ENCODE data around the gene CUEDC1. TPM values are rescaled to one million over a fixed set of nuclear protein-coding genes. Genes with fewer than 3 reads are reported as not detected.

The CUEDC1 gene
- total and polyA plus RNA-seq, 2 experiments from 2014 or later, result 11.6 to 23.3 TPM

DNA sequence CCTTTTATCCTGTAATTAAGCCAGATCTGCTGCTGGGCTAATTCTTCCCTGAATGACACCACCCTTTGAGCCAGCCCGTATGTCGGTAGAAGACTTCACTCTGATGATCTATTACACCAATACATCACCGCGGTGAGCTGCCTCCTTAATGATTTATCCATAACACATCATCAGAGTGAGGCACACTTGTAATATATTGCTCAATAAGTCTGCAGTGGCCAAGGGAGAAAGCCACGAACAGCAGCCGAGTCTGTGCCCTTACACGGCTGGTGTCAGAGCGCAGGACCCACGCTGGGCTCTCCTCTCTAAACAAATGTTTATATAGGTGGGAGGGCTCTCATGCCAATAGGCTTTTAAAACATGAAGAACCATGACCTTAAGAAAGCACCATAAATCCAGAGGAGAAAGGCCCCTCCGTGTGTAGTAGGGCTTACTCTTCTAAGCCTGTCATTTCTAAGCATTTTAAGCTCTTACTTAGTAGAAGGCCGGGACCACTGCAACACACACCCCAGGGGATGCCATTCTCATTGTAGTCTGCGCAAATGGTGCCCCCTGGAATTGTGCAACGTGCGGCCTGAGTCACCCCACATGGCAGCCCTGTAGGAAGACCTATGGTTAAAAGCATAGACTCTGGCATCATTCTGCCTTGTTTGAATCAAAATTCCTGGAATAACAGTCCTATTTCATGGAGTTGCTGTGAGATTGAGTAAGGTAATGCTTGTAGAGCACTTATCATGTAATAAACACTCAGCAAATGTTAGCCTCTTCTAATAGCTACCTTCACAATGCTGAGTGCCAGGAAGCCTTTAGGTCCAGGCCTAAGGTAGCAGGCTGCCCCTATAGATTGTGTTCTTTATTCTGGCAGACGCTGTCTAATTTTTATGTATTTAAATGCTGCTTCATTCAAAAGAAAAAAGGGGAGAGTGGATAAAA, 131.5 kb downstream of the CUEDC1 start:
- no peak overlapping the region for H2AFZ ChIP-seq
- no peaks in the 10 kb centered on the region for H4K20me1 ChIP-seq (ENCODE audit: insufficient read depth, poor library complexity, severe bottlenecking)
- H3K4me3 ChIP-seq, result no peak overlapping the region
- 71% methylated on average over 15 of the region's 15 CpGs for WGBS (ENCODE audit: low lambda C conversion rate, missing lambda C conversion rate)
- H3K9me2 ChIP-seq (replicated peaks; ENCODE audit: insufficient read depth), result no peaks in the 10 kb centered on the region
- DNase-seq (ENCODE audit: low spot score), result no peak
- H3K27me3 ChIP-seq, result no peaks in the 10 kb centered on the region
- H3K27ac ChIP-seq, result no peak overlapping the region
- no peak overlapping the region for H3K4me2 ChIP-seq
- no peaks in the 10 kb centered on the region for H3K4me1 ChIP-seq (ENCODE audit: insufficient read depth)
- no peaks in the 10 kb centered on the region for H3K9me3 ChIP-seq (ENCODE audit: low read depth)
- H3K79me2 ChIP-seq, result no peaks in the 10 kb centered on the region
- TF ChIP-seq, protein P1, sequence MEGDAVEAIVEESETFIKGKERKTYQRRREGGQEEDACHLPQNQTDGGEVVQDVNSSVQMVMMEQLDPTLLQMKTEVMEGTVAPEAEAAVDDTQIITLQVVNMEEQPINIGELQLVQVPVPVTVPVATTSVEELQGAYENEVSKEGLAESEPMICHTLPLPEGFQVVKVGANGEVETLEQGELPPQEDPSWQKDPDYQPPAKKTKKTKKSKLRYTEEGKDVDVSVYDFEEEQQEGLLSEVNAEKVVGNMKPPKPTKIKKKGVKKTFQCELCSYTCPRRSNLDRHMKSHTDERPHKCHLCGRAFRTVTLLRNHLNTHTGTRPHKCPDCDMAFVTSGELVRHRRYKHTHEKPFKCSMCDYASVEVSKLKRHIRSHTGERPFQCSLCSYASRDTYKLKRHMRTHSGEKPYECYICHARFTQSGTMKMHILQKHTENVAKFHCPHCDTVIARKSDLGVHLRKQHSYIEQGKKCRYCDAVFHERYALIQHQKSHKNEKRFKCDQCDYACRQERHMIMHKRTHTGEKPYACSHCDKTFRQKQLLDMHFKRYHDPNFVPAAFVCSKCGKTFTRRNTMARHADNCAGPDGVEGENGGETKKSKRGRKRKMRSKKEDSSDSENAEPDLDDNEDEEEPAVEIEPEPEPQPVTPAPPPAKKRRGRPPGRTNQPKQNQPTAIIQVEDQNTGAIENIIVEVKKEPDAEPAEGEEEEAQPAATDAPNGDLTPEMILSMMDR (IDR thresholded peaks at IDR 0.05; ENCODE audit: poor library complexity), result no peak
- TF ChIP-seq EZH2phosphoT487 (IDR thresholded peaks at IDR 0.05; ENCODE audit: low read depth, severe bottlenecking, unreplicated experiment) (no peak), EZH2 (IDR thresholded peaks at IDR 0.05; ENCODE audit: borderline replicate concordance) (no peak)
- H3K36me3 ChIP-seq (replicated peaks; ENCODE audit: insufficient read depth, low read depth), result no peaks in the 10 kb centered on the region

DNA sequence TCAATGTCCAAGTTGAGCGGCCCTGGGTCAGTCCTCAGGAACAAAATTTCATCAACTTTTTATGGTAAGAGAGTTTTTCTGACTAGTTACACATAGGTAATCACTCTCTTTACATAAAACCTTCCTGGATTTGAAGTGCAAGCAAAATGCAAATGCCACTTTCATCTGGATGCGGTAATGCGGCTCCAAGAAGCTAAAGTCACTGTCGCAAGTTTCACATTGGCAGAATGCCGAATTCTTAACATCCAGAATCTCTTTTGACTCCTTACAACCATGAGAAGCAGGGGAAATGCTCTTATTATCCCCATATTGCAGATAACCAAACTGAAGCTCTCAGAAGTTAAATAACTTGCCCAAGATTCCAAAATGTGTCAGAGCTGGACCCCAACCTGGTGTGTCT, 135.3 kb downstream of the CUEDC1 start:
- no peaks in the 10 kb centered on the region for H3K9me3 ChIP-seq (ENCODE audit: low read depth)
- no peaks in the 10 kb centered on the region for H3K79me2 ChIP-seq
- H3K9me2 ChIP-seq (replicated peaks; ENCODE audit: insufficient read depth), result no peaks in the 10 kb centered on the region
- no peaks in the 10 kb centered on the region for H3K4me1 ChIP-seq (ENCODE audit: insufficient read depth)
- no peaks in the 10 kb centered on the region for H4K20me1 ChIP-seq (ENCODE audit: insufficient read depth, poor library complexity, severe bottlenecking)
- no peak overlapping the region for H2AFZ ChIP-seq
- no peak overlapping the region for H3K27ac ChIP-seq
- H3K4me2 ChIP-seq, result no peak overlapping the region
- H3K4me3 ChIP-seq, result no peak overlapping the region
- no peak for TF ChIP-seq EZH2phosphoT487 (IDR thresholded peaks at IDR 0.05; ENCODE audit: low read depth, severe bottlenecking, unreplicated experiment)
- no peaks in the 10 kb centered on the region for H3K36me3 ChIP-seq (replicated peaks; ENCODE audit: insufficient read depth, low read depth)
- 78% methylated on average over 5 of the region's 5 CpGs for WGBS (ENCODE audit: low lambda C conversion rate, missing lambda C conversion rate)
- DNase-seq (ENCODE audit: low spot score), result no peak
- no peaks in the 10 kb centered on the region for H3K27me3 ChIP-seq

DNA sequence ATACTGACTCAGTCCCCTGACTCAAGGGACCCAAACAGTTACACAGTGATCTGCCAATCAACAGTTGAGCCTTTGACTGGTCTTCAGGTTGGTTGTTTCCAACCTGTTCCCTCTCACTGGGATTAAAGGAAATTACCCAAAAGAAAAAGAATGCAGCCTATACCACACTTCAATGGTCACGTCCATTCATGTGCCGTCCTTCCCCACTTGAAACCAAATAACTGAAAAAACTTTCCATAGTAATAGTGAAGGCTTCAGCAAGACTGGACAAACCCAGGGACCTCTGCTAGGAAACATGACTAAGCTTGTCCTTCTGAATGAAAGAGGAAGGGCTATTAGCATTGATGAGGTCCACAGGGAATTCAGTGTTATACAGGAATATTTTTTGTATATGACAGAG, 135.9 kb downstream of the CUEDC1 start:
- no peak for DNase-seq (ENCODE audit: low spot score)
- H3K79me2 ChIP-seq, result no peaks in the 10 kb centered on the region
- no peaks in the 10 kb centered on the region for H3K9me3 ChIP-seq (ENCODE audit: low read depth)
- H3K36me3 ChIP-seq (replicated peaks; ENCODE audit: insufficient read depth, low read depth), result no peaks in the 10 kb centered on the region
- TF ChIP-seq, protein P1 (IDR thresholded peaks at IDR 0.05; ENCODE audit: poor library complexity), result no peak
- no peak overlapping the region for H3K4me2 ChIP-seq
- H3K27me3 ChIP-seq, result peaks cover 3% of the 10 kb centered on the region
- H2AFZ ChIP-seq, result no peak overlapping the region
- H3K4me1 ChIP-seq (ENCODE audit: insufficient read depth), result no peaks in the 10 kb centered on the region
- no peak overlapping the region for H3K27ac ChIP-seq
- H3K4me3 ChIP-seq, result no peak overlapping the region
- WGBS (ENCODE audit: low lambda C conversion rate, missing lambda C conversion rate), result 100% methylated on average over 2 of the region's 2 CpGs
- H3K9me2 ChIP-seq (replicated peaks; ENCODE audit: insufficient read depth), result no peaks in the 10 kb centered on the region
- no peaks in the 10 kb centered on the region for H4K20me1 ChIP-seq (ENCODE audit: insufficient read depth, poor library complexity, severe bottlenecking)

DNA sequence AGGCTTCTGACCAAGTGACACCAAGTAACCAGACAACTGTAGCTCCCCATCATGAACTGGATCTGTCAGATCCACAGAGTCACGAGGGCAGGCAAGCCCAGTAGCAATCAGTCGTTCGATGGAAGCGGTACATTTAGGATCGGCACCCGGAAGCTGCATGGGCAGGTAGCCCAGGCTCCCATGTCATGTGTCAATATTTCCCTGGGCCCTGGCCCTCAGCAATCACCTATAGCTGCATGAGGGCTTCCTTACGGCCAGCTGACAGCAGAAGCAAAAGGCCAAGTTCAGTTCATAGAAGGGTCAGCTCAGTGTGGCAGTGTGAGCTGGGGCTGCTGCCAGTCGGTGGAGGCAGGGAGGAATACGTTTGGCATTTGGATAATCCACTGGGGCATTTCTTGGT, 137.1 kb downstream of the CUEDC1 start:
- WGBS (ENCODE audit: low lambda C conversion rate, missing lambda C conversion rate), result 83% methylated on average over 9 of the region's 9 CpGs

More for the DNA sequence above, 137.1 kb downstream of the CUEDC1 start:
- H3K9me3 ChIP-seq (ENCODE audit: low read depth), result no peaks in the 10 kb centered on the region
- H3K36me3 ChIP-seq (replicated peaks; ENCODE audit: insufficient read depth, low read depth), result no peaks in the 10 kb centered on the region
- H3K27ac ChIP-seq, result no peak overlapping the region
- no peak overlapping the region for H3K4me3 ChIP-seq
- H3K27me3 ChIP-seq, result peaks cover 5% of the 10 kb centered on the region
- H3K4me1 ChIP-seq (ENCODE audit: insufficient read depth), result no peaks in the 10 kb centered on the region
- H3K4me2 ChIP-seq, result no peak overlapping the region
- H4K20me1 ChIP-seq (ENCODE audit: insufficient read depth, poor library complexity, severe bottlenecking), result no peaks in the 10 kb centered on the region
- no peaks in the 10 kb centered on the region for H3K9me2 ChIP-seq (replicated peaks; ENCODE audit: insufficient read depth)
- DNase-seq (ENCODE audit: low spot score), result no peak
- no peak for TF ChIP-seq EZH2phosphoT487 (IDR thresholded peaks at IDR 0.05; ENCODE audit: low read depth, severe bottlenecking, unreplicated experiment)
- TF ChIP-seq, protein P1 (IDR thresholded peaks at IDR 0.05; ENCODE audit: poor library complexity), result no peak
- TF ChIP-seq EZH2 (IDR thresholded peaks at IDR 0.05; ENCODE audit: borderline replicate concordance), result no peak
- no peaks in the 10 kb centered on the region for H3K79me2 ChIP-seq
- no peak overlapping the region for H2AFZ ChIP-seq

All from hepatocyte (in vitro differentiated cells).